IPS-15b (cell line): ENCODE results near the gene CRIP1.

ENCODE experiments used
- H3K27me3 ChIP-seq: one replicate; pipeline ENCODE4 v1.6.1; 2013; ENCODE audit warnings: low read length; ENCODE audit not compliant: control insufficient read depth, insufficient read depth
- H3K36me3 ChIP-seq: one replicate; pipeline ENCODE4 v1.6.1; 2013; ENCODE audit warnings: low read length; ENCODE audit not compliant: control insufficient read depth, insufficient read depth
- H3K4me1 ChIP-seq: one replicate; pipeline ENCODE4 v1.6.1; 2013; ENCODE audit warnings: mild to moderate bottlenecking, low read length; ENCODE audit not compliant: control insufficient read depth, insufficient read depth
- H3K4me3 ChIP-seq: one replicate; pipeline ENCODE4 v1.5.1; 2013; ENCODE audit warnings: low read depth, low read length
- H3K9ac ChIP-seq: one replicate; pipeline ENCODE4 v1.6.1; 2013; ENCODE audit warnings: low read depth, mild to moderate bottlenecking, low read length
- H3K9me3 ChIP-seq: one replicate; pipeline ENCODE4 v1.6.1; 2013; ENCODE audit warnings: mild to moderate bottlenecking, low read length; ENCODE audit not compliant: control insufficient read depth, insufficient read depth

The CRIP1 gene

DNA sequence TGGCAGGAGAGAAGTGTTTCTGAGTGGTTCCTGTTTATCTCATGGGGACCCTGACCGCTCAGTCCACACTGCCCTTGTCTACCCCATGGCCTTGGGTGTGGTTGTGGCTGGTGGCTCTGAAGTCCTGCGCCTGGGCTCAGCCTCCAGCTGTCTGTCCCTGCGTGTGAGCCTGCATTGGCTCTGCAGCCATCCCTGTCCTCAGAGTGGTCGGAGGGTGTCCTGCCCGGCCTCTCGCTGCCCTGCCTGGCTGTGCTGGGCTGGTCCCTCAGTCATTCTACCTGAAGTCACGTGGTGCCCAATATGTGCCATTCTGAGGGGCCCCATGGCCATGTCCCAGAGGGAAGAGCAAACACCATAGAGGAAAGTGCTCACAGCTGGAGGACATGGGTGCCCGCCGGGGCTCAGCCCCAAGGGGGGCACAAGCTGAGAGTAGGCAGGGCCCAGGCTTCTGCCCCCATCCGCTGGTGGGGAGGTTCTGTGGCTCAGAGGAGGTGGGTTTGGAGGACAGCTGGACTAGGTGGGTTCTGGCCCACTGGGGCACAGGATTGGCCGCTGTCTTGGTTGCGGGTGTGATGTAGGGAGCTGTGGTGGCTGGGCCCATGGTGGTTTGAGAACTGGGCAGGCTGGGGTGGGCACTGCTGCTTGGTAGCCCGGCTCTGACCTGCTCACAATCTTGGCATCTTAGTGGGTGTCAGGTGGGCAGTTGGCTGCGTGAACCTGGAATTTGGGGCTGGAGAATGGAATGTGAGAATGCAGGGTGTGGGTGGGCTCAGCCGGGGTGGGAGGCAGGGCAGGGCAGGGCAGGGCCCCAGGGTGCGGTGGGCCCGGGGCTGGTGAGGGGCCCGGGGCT is 16.0 kb downstream of the CRIP1 start:
- H3K36me3 ChIP-seq: no peaks in the 10 kb centered on the region
- H3K4me3 ChIP-seq: no peak overlapping the region
- no peaks in the 10 kb centered on the region for H3K4me1 ChIP-seq
- no peaks in the 10 kb centered on the region for H3K9me3 ChIP-seq
- H3K27me3 ChIP-seq: no peaks in the 10 kb centered on the region
- no peak overlapping the region for H3K9ac ChIP-seq

- Histone ChIP-seq H3K36me3 (no peaks in the 10 kb centered on the region), H3K27me3 (no peaks in the 10 kb centered on the region), H3K9ac (no peak overlapping the region), H3K4me1 (no peaks in the 10 kb centered on the region), H3K9me3 (no peaks in the 10 kb centered on the region), H3K4me3 (no peak overlapping the region)
Observed at GRCh38 chr14:105503296-105503640, 16.6 kb downstream of the CRIP1 start.

GRCh38 chr14:105503935-105504692 is 17.4 kb downstream of the CRIP1 start:
- H3K9me3 ChIP-seq: no peaks in the 10 kb centered on the region
- no peaks in the 10 kb centered on the region for H3K27me3 ChIP-seq
- no peaks in the 10 kb centered on the region for H3K4me1 ChIP-seq
- no peak overlapping the region for H3K4me3 ChIP-seq
- H3K9ac ChIP-seq: no peak overlapping the region
- H3K36me3 ChIP-seq: no peaks in the 10 kb centered on the region

DNA sequence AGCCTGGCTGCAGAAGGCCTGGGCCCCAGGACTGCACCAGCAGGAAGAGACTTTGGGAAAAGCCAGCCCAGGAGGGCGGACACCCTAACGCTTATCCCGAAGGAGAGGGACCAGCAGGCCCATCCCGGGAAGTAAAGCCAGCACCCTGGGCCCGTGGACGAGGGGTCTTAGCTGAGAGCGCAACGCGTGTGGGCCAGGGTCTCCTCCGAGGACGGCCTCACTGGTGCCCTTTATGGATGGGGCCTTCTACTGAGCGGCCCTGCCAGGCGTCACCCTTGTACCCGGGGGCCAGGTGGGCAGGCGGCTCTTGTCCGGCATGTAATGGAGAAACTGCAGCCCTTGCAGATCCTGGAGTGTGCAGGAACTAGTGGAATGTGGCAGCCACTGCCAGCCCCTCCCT is 18.4 kb downstream of the CRIP1 start:
- H3K9ac ChIP-seq: no peak overlapping the region
- H3K4me1 ChIP-seq: no peaks in the 10 kb centered on the region
- H3K9me3 ChIP-seq: no peaks in the 10 kb centered on the region
- no peak overlapping the region for H3K4me3 ChIP-seq
- no peaks in the 10 kb centered on the region for H3K27me3 ChIP-seq
- no peaks in the 10 kb centered on the region for H3K36me3 ChIP-seq

DNA sequence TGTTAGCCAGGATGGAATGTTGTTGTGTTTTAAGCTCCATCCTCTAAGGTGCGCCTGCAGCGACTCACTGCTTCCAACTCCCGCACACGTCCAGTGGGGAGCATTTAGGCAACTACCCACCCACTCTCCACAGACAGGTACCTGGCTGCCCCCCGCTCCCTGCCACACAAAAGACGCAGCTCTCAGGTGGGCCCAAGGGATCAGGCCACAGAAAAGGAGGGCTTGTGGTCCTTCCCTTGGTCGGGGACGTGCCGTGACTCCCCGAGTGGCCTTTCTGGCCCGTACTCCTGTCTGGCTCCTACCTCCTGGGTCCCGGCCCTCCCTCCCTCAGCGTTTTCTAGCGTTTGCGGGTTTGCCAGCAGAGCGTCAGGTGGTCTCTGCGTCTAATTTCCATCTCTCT is 20.6 kb downstream of the CRIP1 start:
- Histone ChIP-seq H3K27me3 (no peaks in the 10 kb centered on the region), H3K9ac (no peak overlapping the region), H3K4me1 (no peaks in the 10 kb centered on the region), H3K9me3 (no peaks in the 10 kb centered on the region), H3K36me3 (no peaks in the 10 kb centered on the region), H3K4me3 (no peak overlapping the region)

GRCh38 chr14:105508069-105508468 is 21.4 kb downstream of the CRIP1 start:
- Histone ChIP-seq H3K4me1 (no peaks in the 10 kb centered on the region), H3K36me3 (no peaks in the 10 kb centered on the region), H3K9me3 (no peaks in the 10 kb centered on the region), H3K27me3 (no peaks in the 10 kb centered on the region), H3K9ac (no peak overlapping the region), H3K4me3 (no peak overlapping the region)

DNA sequence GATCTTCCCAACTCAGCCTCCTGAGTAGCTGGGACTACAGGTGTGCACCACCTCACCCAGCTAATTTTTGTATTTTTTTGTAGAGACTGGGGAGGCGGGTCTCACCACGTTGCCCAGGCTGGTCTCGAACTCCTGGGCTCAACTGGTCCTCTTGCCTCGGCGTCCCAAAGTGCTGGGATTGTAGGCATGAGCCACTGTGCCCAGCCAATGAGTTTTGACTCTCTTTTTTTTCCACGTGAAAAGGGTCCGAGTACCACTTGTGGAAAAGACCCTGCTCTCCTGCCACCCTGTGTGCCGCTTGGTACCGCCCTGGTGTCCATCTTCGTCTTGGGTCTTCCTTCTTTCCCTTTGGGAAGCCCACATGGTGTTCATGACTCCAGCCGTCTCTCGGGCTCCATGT is 21.9 kb downstream of the CRIP1 start:
- no peaks in the 10 kb centered on the region for H3K9me3 ChIP-seq
- H3K27me3 ChIP-seq: no peaks in the 10 kb centered on the region
- H3K36me3 ChIP-seq: no peaks in the 10 kb centered on the region
- H3K9ac ChIP-seq: no peak overlapping the region
- H3K4me1 ChIP-seq: no peaks in the 10 kb centered on the region
- H3K4me3 ChIP-seq: no peak overlapping the region

- no peak overlapping the region for H3K9ac ChIP-seq
- H3K9me3 ChIP-seq: no peaks in the 10 kb centered on the region
- no peaks in the 10 kb centered on the region for H3K4me1 ChIP-seq
- peaks cover 3% of the 10 kb centered on the region for H3K27me3 ChIP-seq
- no peak overlapping the region for H3K4me3 ChIP-seq
- H3K36me3 ChIP-seq: no peaks in the 10 kb centered on the region
Observed at GRCh38 chr14:105517096-105517495, 30.4 kb downstream of the CRIP1 start.

DNA sequence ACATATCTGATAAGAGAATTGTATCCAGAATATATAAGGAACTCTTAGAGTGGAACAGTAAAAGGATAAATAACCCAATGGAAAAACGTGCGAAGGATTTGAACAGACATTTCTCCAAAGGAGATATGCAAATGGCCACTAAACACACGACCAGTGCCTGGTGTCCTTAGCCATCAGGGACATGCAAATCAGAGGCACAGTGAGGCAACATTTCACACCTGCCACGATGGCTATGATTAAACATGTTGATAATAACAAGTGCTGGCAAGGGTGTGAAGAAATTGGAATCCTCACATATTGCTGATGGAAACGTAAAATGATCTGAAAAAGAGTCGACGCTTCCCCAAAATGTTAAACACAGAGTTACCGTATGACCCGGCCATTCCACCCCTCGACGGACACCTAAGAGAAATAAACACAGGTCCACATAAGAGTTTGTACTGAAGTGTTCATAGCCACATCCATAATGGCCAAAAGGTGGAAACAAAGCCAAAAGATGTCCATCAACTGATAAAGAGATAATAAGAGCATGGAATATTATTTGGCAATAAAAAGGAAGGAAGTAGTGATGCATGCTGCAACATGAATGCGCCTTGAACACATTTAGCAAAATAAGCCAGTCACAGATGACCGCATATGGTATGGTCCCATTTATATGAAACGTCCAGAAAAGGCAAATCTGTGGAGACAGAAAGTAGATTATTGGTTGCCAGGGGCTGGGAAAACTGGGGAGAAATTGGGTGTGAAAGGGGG is 33.4 kb downstream of the CRIP1 start:
- no peaks in the 10 kb centered on the region for H3K36me3 ChIP-seq
- H3K9ac ChIP-seq: no peak overlapping the region
- H3K4me1 ChIP-seq: no peaks in the 10 kb centered on the region
- no peak overlapping the region for H3K4me3 ChIP-seq
- no peaks in the 10 kb centered on the region for H3K9me3 ChIP-seq
- peaks cover 8% of the 10 kb centered on the region for H3K27me3 ChIP-seq

DNA sequence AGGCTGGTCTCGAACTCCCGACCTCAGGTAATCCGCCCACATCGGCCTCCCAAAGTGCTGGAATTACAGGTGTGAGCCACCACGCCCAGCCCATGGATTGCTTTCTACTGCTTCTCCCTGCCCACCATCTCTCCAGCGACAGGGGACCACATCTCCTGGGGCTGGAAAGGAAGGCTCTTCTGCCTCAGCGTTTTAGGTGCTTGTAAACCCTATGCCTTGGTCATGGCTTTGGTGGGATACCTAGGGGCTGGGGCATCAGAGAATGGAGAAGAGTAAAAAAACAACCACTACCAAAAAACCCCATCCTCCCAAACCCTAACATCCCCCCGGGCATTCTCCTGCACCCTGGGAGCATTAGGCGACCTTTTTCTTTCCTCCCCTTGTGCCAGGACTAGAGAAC is 38.6 kb downstream of the CRIP1 start:
- peaks cover 24% of the 10 kb centered on the region for H3K27me3 ChIP-seq
- no peaks in the 10 kb centered on the region for H3K36me3 ChIP-seq

GRCh38 chr14:105525861-105526775 is 39.4 kb downstream of the CRIP1 start, which contains the start of gene TMEM121:
TMEM121 (plus strand) TSS chr14:105526583; CDS start chr14:105528835, 2,252 bp downstream.
- H3K9ac ChIP-seq: no peak within 1 kb of the TSS
- H3K4me3 ChIP-seq: peak within 1 kb of the TSS; percentile 13
- no peaks in the 10 kb centered on the region for H3K4me1 ChIP-seq
- H3K9me3 ChIP-seq: peaks cover 3% of the 10 kb centered on the region
- H3K36me3 ChIP-seq: no peaks in the 10 kb centered on the region
- H3K27me3 ChIP-seq: peaks cover 24% of the 10 kb centered on the region

More for the DNA sequence above, 38.6 kb downstream of the CRIP1 start:
- Histone ChIP-seq H3K4me3 (no peak overlapping the region), H3K9ac (no peak overlapping the region), H3K9me3 (peaks cover 3% of the 10 kb centered on the region), H3K4me1 (no peaks in the 10 kb centered on the region)
